ENCODE data around the gene PTMA. TPM values are rescaled to one million over a fixed set of nuclear protein-coding genes. Genes with fewer than 3 reads are reported as not detected.

Gene PTMA
- total RNA-seq, 1 experiment from 2014 or later, result 2,164 TPM

DNA sequence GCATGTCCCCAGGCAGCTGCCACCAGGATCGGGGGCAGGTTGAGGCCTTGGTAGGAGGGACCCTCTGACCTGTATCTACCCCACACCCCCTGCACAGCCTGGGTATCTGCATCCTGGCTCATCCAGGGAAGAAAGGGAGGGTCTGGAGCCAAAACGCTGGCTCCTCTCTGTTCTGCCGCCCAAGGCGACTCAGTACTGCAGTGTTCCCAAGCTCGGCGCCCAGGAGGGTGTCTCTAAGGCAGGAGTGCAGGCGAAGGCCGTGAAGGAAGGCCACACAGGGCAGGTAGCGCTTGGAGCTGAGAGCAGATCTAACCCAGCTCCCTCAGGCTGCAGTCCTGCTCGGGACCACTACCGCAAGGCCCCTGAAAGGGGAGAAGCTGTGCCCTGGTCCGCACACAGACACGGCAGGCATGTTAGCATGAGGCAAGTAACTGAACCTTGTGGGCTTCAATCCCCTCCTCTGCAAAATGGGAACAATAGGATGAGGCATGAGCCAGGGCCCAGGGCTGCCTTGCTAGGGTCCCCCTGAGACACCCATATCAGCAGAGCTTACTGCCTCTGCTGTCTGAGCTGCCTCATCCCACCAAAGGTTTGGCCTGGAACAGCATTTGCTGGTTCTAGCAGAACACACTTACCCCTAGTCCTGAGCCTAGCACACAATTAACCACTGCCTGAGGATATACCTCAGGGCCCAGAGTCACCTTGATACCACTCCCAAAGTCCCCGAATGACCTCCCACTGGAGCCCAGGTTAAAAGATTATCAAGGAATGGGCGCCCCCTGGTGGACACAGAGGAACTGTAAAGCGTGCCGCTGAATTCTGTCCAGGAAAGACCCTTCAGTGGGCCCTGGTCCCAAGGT, 6.5 kb downstream of the PTMA start:
- DNase-seq (ENCODE audit: low spot score) (peak; percentile 96), ATAC-seq (peak; percentile 44)
- peaks cover 34% of the 10 kb centered on the region for H3K4me1 Mint-ChIP-seq
- CTCF ChIA-PET, result interaction anchor here (0.8 to 9.7 kb wide), 40 partner anchors 9 to 786 kb away, joined by 3 to 260 read pairs (median 6); partner anchors contain the start of genes COPS7B, NCL and PDE6D
- H3K27ac Mint-ChIP-seq, result peak overlapping the region; percentile 98
- no peaks in the 10 kb centered on the region for H3K9me3 Mint-ChIP-seq
- no peak overlapping the region; the same call in 1 of the 2 replicates for H3K4me3 Mint-ChIP-seq
- POLR2A ChIA-PET, result interaction anchor here (0.6 to 5.2 kb wide), 13 partner anchors 8 to 250 kb away, joined by 3 to 61 read pairs (median 8); partner anchors contain the start of gene NCL
- peaks cover 29% of the 10 kb centered on the region for H3K36me3 Mint-ChIP-seq
- no peaks in the 10 kb centered on the region; the same call in 1 of the 2 replicates for H3K27me3 Mint-ChIP-seq (ENCODE audit: low read depth)
- peak; percentile 13; the same call in 1 of the 2 replicates for TF ChIP-seq ZBTB21 (CRISPR knock-in tag; IDR thresholded peaks at IDR 0.05; ENCODE audit: borderline replicate concordance)
- TF ChIP-seq, protein P1, sequence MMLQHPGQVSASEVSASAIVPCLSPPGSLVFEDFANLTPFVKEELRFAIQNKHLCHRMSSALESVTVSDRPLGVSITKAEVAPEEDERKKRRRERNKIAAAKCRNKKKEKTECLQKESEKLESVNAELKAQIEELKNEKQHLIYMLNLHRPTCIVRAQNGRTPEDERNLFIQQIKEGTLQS (CRISPR knock-in tag; conservative IDR thresholded peaks at IDR 0.05), result no peak
- peak; percentile 31 for TF ChIP-seq ZNF416 (CRISPR knock-in tag; IDR thresholded peaks at IDR 0.05)
- TF ChIP-seq NFE2L1 (CRISPR knock-in tag; IDR thresholded peaks at IDR 0.05), result peak; percentile 52; the same call in 1 of the 2 replicates
- peak; percentile 85 for TF ChIP-seq GTF2I (CRISPR knock-in tag; conservative IDR thresholded peaks at IDR 0.05)
- TF ChIP-seq TEAD1 (CRISPR knock-in tag; IDR thresholded peaks at IDR 0.05), result no peak
- TF ChIP-seq ZNF138 (CRISPR knock-in tag; conservative IDR thresholded peaks at IDR 0.05), result no peak; the same call in 1 of the 2 replicates
- TF ChIP-seq, protein P2, sequence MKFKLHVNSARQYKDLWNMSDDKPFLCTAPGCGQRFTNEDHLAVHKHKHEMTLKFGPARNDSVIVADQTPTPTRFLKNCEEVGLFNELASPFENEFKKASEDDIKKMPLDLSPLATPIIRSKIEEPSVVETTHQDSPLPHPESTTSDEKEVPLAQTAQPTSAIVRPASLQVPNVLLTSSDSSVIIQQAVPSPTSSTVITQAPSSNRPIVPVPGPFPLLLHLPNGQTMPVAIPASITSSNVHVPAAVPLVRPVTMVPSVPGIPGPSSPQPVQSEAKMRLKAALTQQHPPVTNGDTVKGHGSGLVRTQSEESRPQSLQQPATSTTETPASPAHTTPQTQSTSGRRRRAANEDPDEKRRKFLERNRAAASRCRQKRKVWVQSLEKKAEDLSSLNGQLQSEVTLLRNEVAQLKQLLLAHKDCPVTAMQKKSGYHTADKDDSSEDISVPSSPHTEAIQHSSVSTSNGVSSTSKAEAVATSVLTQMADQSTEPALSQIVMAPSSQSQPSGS (CRISPR knock-in tag; IDR thresholded peaks at IDR 0.05; ENCODE audit: borderline replicate concordance, low read depth), result no peak
- TF ChIP-seq ZMAT4 (CRISPR knock-in tag; IDR thresholded peaks at IDR 0.05), result peak; percentile 86
- TF ChIP-seq, protein P3, sequence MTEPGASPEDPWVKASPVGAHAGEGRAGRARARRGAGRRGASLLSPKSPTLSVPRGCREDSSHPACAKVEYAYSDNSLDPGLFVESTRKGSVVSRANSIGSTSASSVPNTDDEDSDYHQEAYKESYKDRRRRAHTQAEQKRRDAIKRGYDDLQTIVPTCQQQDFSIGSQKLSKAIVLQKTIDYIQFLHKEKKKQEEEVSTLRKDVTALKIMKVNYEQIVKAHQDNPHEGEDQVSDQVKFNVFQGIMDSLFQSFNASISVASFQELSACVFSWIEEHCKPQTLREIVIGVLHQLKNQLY (CRISPR knock-in tag; IDR thresholded peaks at IDR 0.05), result 0 out of 2 replicates have a peak, but pooled peaks have one; percentile 48
- no peak for TF ChIP-seq ZSCAN18 (CRISPR knock-in tag; IDR thresholded peaks at IDR 0.05)
- TF ChIP-seq MXD4 (CRISPR knock-in tag; IDR thresholded peaks at IDR 0.05; ENCODE audit: borderline replicate concordance), result no peak
- TF ChIP-seq RELA (CRISPR knock-in tag; IDR thresholded peaks at IDR 0.05; ENCODE audit: borderline replicate concordance), result peak; percentile 82; the same call in 1 of the 2 replicates
- peak; percentile 60; the same call in 1 of the 2 replicates for TF ChIP-seq ARID4B (CRISPR knock-in tag; IDR thresholded peaks at IDR 0.05; ENCODE audit: borderline replicate concordance)
- peak; percentile 85 for TF ChIP-seq TP53 (CRISPR knock-in tag; IDR thresholded peaks at IDR 0.05)
- TF ChIP-seq ZNF219 (CRISPR knock-in tag; IDR thresholded peaks at IDR 0.05; ENCODE audit: borderline replicate concordance), result 0 out of 2 replicates have a peak, but pooled peaks have one; percentile 32
- TF ChIP-seq, protein P4, sequence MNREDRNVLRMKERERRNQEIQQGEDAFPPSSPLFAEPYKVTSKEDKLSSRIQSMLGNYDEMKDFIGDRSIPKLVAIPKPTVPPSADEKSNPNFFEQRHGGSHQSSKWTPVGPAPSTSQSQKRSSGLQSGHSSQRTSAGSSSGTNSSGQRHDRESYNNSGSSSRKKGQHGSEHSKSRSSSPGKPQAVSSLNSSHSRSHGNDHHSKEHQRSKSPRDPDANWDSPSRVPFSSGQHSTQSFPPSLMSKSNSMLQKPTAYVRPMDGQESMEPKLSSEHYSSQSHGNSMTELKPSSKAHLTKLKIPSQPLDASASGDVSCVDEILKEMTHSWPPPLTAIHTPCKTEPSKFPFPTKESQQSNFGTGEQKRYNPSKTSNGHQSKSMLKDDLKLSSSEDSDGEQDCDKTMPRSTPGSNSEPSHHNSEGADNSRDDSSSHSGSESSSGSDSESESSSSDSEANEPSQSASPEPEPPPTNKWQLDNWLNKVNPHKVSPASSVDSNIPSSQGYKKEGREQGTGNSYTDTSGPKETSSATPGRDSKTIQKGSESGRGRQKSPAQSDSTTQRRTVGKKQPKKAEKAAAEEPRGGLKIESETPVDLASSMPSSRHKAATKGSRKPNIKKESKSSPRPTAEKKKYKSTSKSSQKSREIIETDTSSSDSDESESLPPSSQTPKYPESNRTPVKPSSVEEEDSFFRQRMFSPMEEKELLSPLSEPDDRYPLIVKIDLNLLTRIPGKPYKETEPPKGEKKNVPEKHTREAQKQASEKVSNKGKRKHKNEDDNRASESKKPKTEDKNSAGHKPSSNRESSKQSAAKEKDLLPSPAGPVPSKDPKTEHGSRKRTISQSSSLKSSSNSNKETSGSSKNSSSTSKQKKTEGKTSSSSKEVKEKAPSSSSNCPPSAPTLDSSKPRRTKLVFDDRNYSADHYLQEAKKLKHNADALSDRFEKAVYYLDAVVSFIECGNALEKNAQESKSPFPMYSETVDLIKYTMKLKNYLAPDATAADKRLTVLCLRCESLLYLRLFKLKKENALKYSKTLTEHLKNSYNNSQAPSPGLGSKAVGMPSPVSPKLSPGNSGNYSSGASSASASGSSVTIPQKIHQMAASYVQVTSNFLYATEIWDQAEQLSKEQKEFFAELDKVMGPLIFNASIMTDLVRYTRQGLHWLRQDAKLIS (CRISPR knock-in tag; IDR thresholded peaks at IDR 0.05; ENCODE audit: borderline replicate concordance), result peak; percentile 9; the same call in 1 of the 2 replicates
- TF ChIP-seq PREB (CRISPR knock-in tag; IDR thresholded peaks at IDR 0.05; ENCODE audit: borderline replicate concordance), result peak; percentile 85
- no peak for TF ChIP-seq ZNF396 (CRISPR knock-in tag; IDR thresholded peaks at IDR 0.05; ENCODE audit: borderline replicate concordance)
- peak; percentile 42; the same call in 1 of the 2 replicates for TF ChIP-seq SP1 (CRISPR knock-in tag; conservative IDR thresholded peaks at IDR 0.05)
- no peak for TF ChIP-seq GRHL2 (CRISPR knock-in tag; IDR thresholded peaks at IDR 0.05; ENCODE audit: insufficient replicate concordance, severe bottlenecking)

Measured in WTC11 (cell line).